HG02763 (cell line): ENCODE measurements around the gene CMC4.

ENCODE experiments used
- ATAC-seq: cut with Tn5 transposase; IDR thresholded peaks from one replicate; pipeline ENCODE4 v1.9.1; 2021; ENCODE audit warnings: mild to moderate bottlenecking, moderate library complexity; ENCODE audit not compliant: unreplicated experiment

Gene CMC4, protein sequence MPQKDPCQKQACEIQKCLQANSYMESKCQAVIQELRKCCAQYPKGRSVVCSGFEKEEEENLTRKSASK

DNA sequence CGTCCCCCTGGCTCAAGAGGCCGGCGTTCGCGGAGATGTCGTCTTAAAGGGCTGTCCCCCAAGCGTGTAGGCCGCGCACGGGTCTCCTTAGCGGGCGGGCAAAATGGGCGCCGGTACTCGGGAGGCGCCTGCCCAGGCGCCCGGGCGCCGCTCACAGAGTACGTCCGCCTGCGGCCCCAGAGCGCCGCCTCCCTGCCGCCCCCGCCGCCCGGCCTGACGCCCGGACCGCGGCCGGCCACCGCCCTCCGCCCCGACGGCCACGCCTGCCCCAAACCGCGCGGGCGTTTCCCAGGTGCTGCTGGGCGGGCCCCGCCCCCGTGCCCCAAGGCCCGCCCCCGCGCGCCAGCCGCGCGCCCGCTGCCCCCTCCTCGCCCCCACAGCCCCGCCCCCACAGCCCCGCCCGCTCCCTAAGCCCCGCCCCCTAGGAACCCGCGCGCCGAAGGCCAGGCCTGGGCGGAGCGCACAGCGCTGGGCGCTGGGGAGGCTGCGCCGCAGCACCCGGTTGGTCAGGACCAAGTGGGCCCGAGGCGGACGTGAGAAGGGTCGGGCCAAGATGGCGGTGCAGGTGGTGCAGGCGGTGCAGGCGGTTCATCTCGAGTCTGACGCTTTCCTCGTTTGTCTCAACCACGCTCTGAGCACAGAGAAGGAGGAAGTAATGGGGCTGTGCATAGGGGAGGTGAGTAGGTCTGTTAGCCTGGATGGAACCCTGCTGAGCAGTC is at the start of gene CMC4, which contains the start of the genes BRCC3 and MTCP1:
Gene CMC4 (minus strand): TSS at position 162 of the 719 bp plus-strand sequence. CDS start 7,113 bp downstream, outside the sequence.
Gene BRCC3 (plus strand): TSS at position 534 of the 719 bp plus-strand sequence. CDS start 20 bp downstream, at position 554.
Gene MTCP1 (minus strand): TSS at position 162 of the 719 bp plus-strand sequence. CDS start 5,126 bp downstream, outside the sequence.
- peak; percentile 87 for ATAC-seq

DNA sequence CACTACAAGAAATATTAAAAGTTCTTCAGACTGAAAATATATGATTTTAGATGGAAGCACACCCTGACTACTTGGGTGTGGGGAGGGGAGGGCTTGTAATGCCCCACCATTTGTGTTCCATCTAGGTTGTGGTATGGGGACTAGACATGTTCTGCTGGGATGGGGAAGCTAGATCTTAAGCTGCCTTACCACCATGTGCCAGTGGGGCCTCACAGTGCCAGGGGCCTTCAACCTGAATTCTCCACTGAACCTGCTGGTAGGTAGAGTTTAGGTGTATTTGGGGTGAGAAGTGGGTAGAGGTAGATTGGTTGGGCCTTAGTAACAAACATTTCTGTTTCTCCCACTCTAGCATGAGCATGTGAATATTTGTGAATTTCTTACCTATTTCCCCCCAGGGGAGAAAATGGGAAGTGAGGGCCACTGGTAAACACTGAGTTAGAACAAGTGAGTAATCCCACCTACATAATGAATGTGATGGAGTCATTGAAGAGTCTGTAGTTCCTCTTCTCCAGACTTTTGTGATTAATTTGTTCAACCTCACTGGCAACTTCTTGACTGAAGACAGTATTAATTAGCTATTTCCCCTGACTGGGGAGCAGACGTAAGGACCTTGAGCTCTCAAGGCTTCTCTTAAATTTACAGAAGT is 44.4 kb upstream of the CMC4 start:
- no peak for ATAC-seq

DNA sequence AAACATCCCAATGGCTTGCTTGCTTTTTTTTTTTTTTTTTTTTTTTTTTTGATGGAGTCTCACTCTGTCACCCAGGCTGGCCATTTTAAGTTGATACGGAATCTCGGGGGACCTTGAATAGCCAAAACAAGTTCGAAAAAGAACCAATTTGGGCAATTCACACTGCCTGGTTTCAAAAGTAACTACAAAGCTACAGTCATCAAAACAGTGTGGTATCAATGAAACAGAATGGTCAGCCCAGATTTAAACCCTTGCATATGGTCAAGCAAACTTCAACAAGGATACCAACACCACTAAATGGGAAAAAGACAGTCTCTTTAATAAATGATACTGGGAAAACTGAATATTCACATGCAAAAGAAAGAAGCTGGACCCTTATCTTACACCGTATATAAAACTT is 42.2 kb upstream of the CMC4 start:
- ATAC-seq: no peak

DNA sequence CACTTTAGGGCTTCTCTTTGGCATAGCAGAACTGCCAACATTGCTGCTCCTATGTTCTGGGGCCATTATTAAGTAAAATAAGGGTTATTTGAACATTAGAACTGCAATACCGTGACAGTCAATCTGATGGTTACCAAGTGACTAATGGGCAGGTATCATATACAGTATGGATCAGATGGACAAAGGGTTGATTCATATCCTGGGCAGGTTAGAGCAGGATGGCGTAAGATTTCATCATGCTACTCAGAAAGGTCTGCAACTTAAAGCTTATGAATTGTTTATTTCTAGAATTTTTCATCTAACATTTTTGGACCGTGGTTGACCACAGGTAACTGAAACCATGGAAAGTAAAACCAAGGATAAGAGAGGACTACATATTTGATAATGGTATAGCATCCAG is 41.2 kb upstream of the CMC4 start:
- no peak for ATAC-seq

DNA sequence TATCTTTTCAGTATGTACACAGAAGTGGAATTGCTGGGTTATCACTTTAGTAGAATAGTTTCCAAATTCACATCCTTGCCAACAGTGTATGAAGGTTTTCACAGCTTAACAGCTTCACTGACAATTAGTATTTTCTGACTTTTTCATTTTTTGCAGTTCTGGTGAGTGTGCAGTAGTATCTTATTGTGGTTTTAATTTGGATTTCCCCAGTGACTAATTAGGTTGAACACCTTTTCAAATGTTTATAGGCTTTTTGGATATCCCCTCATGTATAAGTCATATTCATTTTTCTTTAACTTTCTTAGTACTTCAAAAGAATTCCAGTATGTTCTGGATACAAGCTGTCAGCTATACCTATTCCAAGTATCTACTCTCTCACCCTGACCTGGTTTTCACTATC is 37.5 kb upstream of the CMC4 start:
- no peak for ATAC-seq

DNA sequence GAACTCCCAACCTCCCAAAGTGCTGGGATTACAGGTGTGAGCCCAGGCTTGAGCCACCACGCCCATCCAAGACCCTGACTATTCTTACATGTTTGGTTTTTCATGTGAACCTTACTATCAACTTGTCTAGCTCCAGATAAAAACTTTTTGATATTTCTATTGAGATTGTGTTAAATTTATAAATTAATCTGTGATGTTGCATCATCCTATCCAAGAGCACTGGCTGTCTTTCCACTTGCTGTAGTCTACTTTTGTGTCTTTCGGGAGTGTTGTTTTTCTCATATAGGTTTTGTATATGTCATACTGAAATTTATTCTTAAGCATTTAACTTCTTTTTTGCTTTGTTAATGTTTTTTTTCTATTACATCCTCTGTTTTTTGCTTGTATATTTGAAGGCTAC is 35.0 kb upstream of the CMC4 start:
- no peak for ATAC-seq

DNA sequence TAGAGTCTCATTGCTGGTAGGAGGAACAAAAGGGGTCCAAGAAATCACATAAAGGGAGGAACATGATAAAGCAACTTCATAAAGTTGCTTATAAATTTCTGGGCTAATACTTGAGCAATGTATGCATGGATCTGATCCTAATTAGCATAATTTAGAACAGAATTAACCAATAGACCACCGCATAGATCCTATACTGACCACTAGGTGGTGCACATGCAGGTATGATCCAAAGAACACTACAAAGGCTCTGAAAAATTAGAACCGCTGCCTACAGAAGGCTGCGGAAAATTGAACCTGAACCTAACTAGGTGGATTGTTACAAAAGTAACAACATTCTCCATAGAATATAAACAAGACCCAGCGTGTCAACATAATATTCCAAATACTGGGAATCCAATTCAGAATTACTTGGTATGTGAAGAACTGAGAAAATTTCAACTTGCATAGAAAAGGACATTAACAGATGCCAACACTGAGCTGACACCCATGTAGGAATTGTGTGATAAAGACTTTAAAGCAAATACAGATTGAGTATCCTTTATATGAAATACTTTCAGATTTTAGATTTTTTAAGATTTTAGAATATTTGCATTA is 23.6 kb upstream of the CMC4 start:
- ATAC-seq: peak; percentile 44

DNA sequence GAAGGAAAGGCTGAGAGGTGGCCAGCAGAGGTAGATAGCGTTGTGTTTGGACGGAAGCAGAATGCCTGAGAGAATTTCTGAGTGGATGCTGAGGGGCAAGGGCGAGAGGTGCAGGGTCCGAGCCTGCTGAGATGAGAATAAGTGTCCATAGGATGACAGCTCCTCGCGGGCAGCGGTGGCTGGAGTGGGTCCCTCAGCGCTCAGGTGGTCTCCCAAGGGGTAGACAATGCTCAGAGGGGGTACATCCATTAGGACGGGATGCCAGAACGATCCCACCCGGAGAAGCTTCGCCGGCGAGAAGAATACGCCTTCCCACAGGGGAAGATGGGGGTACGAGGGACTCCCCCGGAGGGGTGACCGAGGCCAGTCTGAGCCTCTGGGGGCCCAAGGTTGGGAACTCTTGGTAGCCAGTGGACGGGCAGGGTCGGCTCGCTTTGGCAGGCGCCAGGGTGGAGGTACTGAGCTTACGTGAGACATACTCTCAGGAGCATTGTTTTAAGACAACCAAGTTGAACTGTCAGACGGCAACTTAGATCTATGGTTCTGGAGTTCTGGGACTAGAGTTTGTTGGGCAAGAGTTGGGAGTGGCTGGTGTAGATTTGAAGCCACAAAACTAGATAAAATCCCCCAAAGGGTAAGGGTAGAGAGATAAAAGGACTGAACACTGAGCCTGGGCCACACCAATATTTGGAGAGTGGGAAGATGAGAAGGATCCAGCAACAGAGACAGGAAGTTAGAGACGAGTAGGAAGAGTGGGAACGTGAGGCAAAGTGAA is 16.2 kb upstream of the CMC4 start:
- no peak for ATAC-seq

DNA sequence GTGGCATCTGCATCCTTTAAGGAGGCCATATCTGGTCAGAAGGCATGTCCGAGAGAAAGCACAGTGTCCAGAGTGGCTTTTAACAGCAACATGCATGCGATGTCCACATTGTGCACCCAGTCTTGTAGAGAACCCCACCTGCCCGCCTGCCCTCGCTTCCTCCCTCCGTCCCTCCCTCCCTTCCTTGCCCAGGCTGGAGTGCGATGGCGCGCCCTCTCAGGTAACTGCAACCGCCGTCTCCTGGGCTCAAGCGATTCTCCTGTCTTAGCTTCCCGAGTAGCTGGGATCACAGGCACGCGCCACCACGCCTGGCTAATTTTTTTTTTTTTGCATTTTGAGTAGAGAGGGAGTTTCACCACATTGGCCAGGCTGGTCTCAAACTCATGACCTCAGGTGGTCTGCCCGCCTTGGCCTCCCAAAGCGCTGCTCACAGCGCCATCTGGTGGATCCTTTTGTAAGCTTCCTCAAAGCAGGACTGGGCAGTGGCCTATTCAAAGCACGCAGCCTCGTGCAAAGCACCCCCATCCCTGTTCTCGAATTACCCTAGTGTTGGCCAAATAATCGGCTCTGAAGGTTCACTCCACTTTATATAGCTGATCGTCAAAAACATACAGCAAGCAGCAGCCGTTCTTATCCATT is 15.4 kb upstream of the CMC4 start:
- ATAC-seq: no peak

DNA sequence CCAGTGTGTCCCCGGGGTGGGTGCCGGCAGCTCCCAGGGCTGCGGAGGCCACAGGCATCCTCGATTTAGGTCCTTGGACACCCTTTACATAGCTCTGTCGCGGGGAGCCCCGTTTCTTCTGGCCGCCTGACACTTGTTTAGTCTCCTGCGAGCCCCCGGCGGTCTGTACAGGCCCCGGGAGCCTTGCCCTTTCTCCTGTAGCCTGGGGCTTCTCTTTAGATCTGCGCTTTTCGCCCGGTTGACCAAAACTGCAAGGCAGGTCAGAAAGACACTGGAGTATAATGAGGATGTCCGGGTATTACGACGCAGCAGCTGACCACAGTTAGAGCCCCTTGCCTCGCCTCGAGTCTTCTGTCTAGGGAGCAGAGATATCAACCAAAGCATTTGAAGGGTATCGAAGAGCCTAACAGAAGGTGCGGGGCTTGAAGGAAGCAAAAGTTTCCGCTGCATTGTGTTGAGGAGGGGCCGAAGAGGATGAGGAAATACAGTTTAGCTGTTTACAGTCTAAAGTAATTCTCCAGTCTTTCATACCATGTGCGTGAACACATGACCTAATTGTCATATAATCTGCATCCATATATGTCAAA is 851 bp upstream of the CMC4 start:
- ATAC-seq: peak; percentile 8

DNA sequence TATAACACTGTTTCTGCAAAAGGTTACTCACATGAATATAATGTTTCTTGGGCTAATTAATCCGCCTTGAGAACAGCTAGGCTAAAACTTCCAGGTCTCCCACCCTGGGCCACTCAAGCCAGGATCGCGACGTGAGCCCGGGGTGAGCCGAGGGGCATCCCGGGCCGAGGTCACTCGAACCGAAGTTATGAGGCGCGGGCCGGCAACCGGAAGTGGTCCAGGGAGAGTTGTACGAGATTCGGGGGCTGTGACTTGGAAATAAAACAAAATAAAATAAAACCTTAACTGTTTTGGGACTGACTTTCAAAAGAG is 317 bp downstream of the CMC4 start:
- peak; percentile 14 for ATAC-seq

DNA sequence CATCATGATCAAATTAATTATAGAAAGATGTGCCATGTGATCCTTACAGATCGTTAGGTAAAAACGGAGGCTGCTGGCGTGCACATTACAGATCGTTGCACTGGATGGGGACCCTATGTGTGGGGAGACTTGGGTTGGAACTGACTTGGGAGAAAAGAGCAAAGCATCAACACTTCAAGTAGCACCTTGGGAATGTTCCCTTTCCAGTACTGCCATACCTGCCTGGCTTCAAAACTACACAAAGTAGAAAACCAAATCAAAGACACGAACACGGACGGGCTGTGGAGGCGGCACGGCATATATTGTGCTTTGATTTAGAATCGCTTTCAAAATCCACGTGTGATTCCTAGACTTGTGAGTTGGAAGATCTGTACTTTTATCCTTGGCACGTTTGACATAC is 898 bp downstream of the CMC4 start:
- ATAC-seq: no peak

DNA sequence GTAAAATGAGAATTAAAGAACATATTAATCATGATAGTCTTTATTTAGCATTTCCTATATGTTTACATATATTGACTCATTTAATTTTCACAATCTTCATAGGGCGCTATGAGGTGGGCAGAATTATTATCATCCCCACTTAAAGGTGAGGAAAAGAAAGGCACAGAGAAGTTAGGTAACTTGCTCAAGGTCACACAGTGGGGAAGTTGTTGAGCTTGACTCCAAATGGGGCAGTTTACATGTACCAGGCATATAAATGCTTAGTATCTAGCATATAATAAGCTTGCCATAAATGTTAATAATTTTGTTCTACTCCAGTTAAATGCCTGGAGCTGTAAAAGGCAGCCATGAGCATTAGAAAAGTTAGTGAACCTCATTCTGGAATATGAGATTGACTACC is 1.5 kb downstream of the CMC4 start:
- ATAC-seq: no peak

DNA sequence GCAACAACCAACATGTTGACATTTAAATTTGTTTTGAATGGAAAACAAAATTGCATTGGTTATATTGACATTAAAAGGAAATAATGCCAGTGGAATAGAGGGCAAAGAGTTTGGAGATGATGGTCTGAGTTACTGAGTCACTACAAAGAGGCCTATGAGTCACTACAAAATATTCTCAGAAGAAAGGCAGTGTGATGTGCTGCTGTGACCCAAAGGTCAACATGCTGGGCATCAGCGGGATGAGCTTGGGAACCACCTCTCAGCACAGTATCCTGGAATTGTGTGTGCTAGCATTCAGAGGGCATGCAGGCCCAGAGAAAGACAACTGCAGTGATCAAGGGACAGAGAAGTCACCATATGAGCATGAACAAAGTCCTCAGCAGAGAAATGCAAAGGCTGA is 2.8 kb downstream of the CMC4 start:
- no peak for ATAC-seq

DNA sequence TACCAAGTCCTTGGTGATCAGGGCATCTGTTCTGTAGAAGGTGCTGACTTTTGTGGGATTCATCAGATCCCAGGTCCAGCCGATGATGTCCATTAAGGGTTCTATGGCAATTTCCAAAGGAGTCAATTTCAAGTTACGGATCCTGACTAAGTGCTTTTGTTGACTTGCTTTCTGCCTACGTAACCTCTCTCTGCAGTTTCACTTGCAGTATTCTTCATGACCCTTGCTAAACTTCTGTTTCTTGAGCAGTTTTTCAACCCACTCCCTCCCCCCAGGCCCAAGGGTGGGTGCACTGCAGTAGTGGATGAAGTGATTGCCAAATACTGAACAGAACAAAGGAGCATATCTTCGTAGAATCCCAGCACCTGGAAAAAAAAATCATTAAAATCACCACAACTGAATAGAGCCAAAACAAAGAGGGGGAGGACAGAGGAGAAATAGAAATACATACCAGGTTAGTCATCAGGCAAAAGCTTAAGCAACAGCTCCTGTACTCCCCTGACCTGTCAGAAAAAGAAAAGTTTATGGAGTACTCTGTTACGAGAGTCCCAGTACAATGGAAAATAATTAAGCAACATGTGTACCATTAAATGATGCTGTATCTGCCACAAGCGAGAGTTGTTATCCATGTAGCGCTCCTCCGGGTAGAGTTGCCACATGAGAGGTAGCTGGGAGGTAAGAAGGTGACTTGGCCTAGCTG is 5.8 kb downstream of the CMC4 start:
- ATAC-seq: no peak

DNA sequence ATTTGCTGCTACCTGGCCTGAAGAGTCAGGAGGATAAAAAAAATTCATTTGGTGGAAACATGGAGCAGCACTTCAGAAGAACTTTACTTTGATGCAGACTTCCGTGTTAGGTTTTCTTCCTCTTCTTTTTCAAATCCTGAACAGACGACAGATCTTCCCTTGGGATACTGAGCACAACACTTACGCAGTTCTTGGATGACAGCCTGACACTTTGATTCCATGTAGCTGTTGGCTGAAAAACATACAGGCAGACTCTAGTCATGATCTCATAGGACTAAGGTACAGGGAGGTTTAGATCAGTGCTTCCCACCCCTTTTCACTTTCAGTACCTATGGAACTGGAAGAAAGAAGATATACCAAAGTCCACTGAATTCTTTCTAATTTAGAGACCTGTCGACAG is 9.2 kb downstream of the CMC4 start:
- ATAC-seq: no peak

DNA sequence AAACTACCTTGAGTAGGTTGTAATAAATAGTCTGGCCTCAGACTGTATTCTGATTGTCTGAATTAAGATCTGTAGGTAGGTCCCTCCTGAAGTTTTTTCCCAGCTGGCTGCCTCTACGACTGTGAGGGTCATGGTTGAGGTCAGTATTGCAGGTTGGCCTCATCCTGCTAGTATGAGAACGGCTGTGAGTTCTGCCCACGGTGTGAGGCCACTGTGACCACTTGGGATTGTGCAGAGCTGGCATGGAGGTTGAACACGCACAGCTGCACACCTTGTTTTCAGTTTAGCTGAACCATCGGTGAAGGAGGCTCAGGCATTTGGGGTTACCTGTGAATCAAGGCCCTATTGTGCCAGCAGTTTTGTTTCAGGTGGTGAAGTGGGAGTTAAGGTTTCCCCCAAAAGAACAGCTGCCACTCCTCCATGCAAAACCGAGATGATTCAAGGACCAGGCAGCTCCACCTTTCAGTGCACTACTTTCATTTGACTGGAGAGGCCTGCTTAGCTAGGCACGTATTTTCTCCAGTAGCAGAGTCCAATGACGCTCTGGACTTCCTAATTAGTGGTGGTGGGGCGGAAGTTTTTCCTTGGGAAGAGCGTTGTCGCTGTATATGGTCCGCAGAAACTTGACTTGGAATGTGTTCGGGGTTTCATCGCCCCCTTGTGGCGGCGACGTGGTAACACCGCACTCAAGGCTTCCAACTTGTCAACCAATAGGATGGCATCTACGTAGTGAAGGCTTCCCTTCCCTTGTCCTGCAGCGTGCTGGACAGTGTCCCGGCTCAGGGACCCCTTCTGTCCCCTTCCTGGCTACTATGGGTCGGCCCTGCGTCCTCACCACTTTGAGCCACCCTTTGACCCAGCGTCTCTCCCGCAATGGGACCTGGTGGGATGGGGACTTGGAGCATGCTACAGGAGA is 13.8 kb downstream of the CMC4 start:
- peak; percentile 71 for ATAC-seq

DNA sequence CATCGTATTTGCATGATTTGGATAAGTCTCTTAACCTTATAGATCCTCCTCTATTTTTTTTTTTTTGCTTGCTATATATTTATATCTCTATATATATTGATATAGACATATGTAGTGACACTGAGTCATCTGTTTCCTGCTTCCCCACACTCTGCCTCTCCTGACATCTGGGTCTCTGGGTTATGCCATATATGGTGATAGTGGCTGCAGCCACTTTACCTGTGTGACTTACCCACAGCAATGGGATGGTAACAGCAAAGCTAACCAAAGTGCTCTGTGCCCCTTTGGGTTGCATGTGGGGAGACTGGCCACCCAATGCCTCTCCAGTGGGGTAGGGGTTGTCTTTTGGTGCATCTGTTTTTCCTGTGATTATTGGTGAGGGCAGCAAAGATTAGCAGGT is 14.5 kb downstream of the CMC4 start:
- ATAC-seq: no peak

DNA sequence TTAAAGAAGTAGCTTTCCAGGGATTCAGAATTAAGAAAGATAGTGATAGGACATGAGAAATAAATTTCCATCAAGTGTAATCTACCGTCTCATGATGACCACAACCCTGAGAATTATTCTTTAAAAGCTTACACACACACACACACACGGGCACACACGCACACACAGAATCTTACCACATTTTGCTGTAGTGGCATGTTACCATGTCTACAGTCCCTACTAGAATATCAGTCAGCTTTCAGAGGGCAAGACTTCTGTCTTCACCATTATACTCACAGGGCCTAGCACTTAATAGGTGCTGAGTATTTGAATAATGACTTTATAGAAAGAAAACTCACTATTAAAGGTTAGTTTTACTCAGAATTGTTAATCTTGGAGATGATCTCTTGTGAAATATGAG is 15.4 kb downstream of the CMC4 start:
- no peak for ATAC-seq
